LNCaP clone FGC (cell line): ENCODE data around the gene RPGRIP1L.

ENCODE experiments used
- DNase-seq: peaks from one replicate; pipeline ENCODE4 v3.0.0-alpha.2; 2011; ENCODE audit warnings: low read depth
- H3K4me3 ChIP-seq: 2 replicates; pipeline ENCODE4 v1.5.1; 2011; ENCODE audit warnings: mild to moderate bottlenecking, low read depth, low read length, control low read depth
- CTCF ChIP-seq: IDR thresholded peaks from 2 replicates; pipeline ENCODE4 v1.5.1; 2012; ENCODE audit warnings: mild to moderate bottlenecking; ENCODE audit not compliant: control insufficient read depth, insufficient read depth; ENCODE audit errors: extremely low read depth

The RPGRIP1L gene

GRCh38 chr16:53666786-53667415 is 36.8 kb downstream of the RPGRIP1L start:
- no peak for TF ChIP-seq CTCF
- no peak overlapping the region for H3K4me3 ChIP-seq
- DNase-seq, result no peak

- TF ChIP-seq CTCF, result no peak
- no peak for DNase-seq
- no peak overlapping the region for H3K4me3 ChIP-seq
Observed at GRCh38 chr16:53664724-53665345, 38.8 kb downstream of the RPGRIP1L start.

- DNase-seq, result no peak
- H3K4me3 ChIP-seq, result no peak overlapping the region
- no peak for TF ChIP-seq CTCF
Observed at GRCh38 chr16:53662072-53662471, 41.6 kb downstream of the RPGRIP1L start.

GRCh38 chr16:53654946-53655345 is 48.7 kb downstream of the RPGRIP1L start:
- no peak for DNase-seq
- no peak overlapping the region for H3K4me3 ChIP-seq
- no peak for TF ChIP-seq CTCF

GRCh38 chr16:53651357-53651756 is 52.3 kb downstream of the RPGRIP1L start:
- no peak for TF ChIP-seq CTCF
- no peak overlapping the region for H3K4me3 ChIP-seq
- DNase-seq, result no peak

- no peak for DNase-seq
- no peak overlapping the region for H3K4me3 ChIP-seq
- no peak for TF ChIP-seq CTCF
Observed at GRCh38 chr16:53646506-53646905, 57.2 kb downstream of the RPGRIP1L start.

- no peak for TF ChIP-seq CTCF
Observed at GRCh38 chr16:53643474-53643873, 60.2 kb downstream of the RPGRIP1L start.

More at GRCh38 chr16:53643474-53643873, 60.2 kb downstream of the RPGRIP1L start:
- DNase-seq, result no peak
- no peak overlapping the region for H3K4me3 ChIP-seq
